Loucy (cell line): ENCODE data around the gene GPHN.

Experiments
- CTCF ChIP-seq: fragments of 200-600 bp; sonication (generic); conservative IDR thresholded peaks from 2 replicates; pipeline ENCODE4 v1.5.1; 2014; ENCODE audit warnings: mild to moderate bottlenecking, antibody characterized with exemption, low read length
- EZH2phosphoT487 ChIP-seq: fragments of 200-600 bp; IDR thresholded peaks from 2 replicates; pipeline ENCODE4 v1.6.1; 2018; ENCODE audit warnings: antibody characterized with exemption, mild to moderate bottlenecking, moderate library complexity, borderline replicate concordance

GRCh38 chr14:67228325-67228984 lies 720.5 kb downstream of the GPHN start:
- TF ChIP-seq EZH2phosphoT487: no peak
- TF ChIP-seq CTCF: no peak
